ENCODE results near the gene MYCBPAP. TPM values are rescaled to one million over a fixed set of nuclear protein-coding genes. Genes with fewer than 3 reads are reported as not detected.

The MYCBPAP gene
- polyA plus RNA-seq, 3 donors: not detected

DNA sequence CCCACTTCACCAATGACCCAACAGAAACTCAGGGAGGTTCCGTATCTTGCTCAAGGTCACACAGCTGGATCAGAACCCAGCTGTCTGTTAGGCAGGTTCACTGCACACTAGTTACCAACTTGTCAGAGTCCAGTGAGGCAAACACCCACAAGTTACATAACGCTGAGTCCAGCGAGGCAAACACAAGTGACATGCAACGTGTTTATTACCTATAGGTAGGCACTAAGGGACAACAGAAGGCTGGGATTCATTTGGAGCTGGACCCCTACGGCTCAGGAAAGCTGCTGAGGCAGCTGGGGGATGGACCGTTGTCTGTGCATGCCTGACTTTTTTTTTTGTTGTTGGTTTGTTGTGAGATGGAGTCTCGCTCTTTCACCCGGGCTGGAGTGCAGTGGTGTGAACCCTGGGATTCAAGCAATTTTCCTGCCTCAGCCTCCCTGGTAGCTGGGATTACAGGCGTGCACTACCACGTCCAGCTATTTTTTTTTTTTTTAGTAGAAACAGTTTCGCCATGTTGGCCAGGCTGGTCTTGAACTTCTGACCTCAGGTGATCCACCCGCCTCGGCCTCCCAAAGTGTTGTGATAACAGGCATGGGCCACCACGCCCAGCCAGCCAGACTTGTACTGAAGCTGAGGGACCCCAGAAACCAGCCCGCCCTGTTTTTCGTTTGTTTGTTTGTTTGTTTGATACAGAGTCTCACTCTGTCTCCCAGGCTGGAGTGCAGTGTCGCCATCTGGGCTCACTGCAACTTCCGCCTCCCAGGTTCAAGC, 31.5 kb upstream of the MYCBPAP start:
- TF ChIP-seq, protein P1, sequence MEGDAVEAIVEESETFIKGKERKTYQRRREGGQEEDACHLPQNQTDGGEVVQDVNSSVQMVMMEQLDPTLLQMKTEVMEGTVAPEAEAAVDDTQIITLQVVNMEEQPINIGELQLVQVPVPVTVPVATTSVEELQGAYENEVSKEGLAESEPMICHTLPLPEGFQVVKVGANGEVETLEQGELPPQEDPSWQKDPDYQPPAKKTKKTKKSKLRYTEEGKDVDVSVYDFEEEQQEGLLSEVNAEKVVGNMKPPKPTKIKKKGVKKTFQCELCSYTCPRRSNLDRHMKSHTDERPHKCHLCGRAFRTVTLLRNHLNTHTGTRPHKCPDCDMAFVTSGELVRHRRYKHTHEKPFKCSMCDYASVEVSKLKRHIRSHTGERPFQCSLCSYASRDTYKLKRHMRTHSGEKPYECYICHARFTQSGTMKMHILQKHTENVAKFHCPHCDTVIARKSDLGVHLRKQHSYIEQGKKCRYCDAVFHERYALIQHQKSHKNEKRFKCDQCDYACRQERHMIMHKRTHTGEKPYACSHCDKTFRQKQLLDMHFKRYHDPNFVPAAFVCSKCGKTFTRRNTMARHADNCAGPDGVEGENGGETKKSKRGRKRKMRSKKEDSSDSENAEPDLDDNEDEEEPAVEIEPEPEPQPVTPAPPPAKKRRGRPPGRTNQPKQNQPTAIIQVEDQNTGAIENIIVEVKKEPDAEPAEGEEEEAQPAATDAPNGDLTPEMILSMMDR (IDR thresholded peaks at IDR 0.05): no peak
- H3K4me3 ChIP-seq (replicated peaks in 1 of 3; ENCODE audit: low read depth in 2 of 3, low read length in 3 of 3): no peak overlapping the region
- no peak for DNase-seq
- H3K9me3 Mint-ChIP-seq: peaks cover 0 to 6% (median 0%) of the 10 kb centered on the region in 7 donors
- H3K9me3 ChIP-seq (replicated peaks in 1 of 2; ENCODE audit: control insufficient read depth in 1 of 2, insufficient read depth in 1 of 2, low read length in 2 of 2): no peaks in the 10 kb centered on the region
- H3K27me3 ChIP-seq (ENCODE audit: control insufficient read depth in 2 of 2, insufficient read depth in 2 of 2, low read length in 2 of 2): peaks cover 0 to 6% of the 10 kb centered on the region in 2 donors
- 92% methylated on average over 18 of the region's 18 CpGs for WGBS (ENCODE audit: insufficient coverage)
- intact Hi-C loops (cut with micrococcal nuclease): no loop called here
- H3K27me3 Mint-ChIP-seq (ENCODE audit: low read depth in 3 of 3): peaks cover 1 to 25% (median 22%) of the 10 kb centered on the region in 3 donors
- no peak overlapping the region for H2AFZ ChIP-seq (ENCODE audit: insufficient read depth, low read depth, low read length, poor library complexity, severe bottlenecking)
- H3K4me3 Mint-ChIP-seq: peak overlapping the region in 1 of 2 donors; percentile 74
- H3K36me3 ChIP-seq (replicated peaks in 1 of 2; ENCODE audit: control insufficient read depth in 1 of 2, insufficient read depth in 2 of 2, low read length in 2 of 2): no peaks in the 10 kb centered on the region
- no peak overlapping the region for H3K9ac ChIP-seq (ENCODE audit: insufficient read depth, low read length, poor library complexity, severe bottlenecking)
- H3K4me1 ChIP-seq (ENCODE audit: control insufficient read depth in 1 of 2, insufficient read depth in 2 of 2, low read length in 2 of 2): peaks cover 31 to 39% of the 10 kb centered on the region in 2 donors
- peaks cover 3 to 14% of the 10 kb centered on the region in 2 donors for H3K36me3 Mint-ChIP-seq
- peaks cover 26% of the 10 kb centered on the region for H3K4me1 Mint-ChIP-seq
- H4K20me1 ChIP-seq (ENCODE audit: insufficient read depth, low read length): peaks cover 13% of the 10 kb centered on the region
- no peak overlapping the region for H3K4me2 ChIP-seq (replicated peaks; ENCODE audit: extremely low read depth, low read length, poor library complexity, severe bottlenecking)
- H3K27ac Mint-ChIP-seq: peak overlapping the region in 1 of 7 donors; percentile 59
- H3K79me2 ChIP-seq (ENCODE audit: insufficient read depth, low read length): peaks cover 10% of the 10 kb centered on the region
- no peak overlapping the region for H3K27ac ChIP-seq (ENCODE audit: low read depth in 1 of 2, low read length in 2 of 2)

DNA sequence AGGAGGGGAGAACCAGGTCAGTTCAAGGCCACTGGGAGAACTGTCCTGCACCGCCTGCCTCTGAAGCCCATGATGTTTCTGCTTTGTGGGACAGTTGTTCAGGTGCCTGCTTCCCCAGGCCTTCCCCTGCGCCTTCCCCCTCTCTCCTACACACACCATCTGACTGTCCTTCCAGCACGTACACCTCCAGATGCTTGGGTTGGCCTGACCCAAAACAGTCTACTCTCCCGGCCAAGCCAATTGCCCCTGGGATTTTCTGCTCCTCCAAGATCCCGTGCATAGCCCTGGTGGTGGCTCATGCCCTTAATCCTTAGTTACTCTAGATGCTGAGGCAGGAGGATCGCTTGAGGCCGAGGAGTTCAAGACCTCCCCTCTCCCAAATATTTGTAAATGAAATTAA, 30.3 kb upstream of the MYCBPAP start:
- H3K79me2 ChIP-seq (ENCODE audit: insufficient read depth, low read length): peaks cover 10% of the 10 kb centered on the region
- peaks cover 0 to 20% (median 19%) of the 10 kb centered on the region in 3 donors for H3K27me3 Mint-ChIP-seq (ENCODE audit: low read depth in 3 of 3)
- peaks cover 21% of the 10 kb centered on the region for H4K20me1 ChIP-seq (ENCODE audit: insufficient read depth, low read length)
- peak overlapping the region; percentile 96 for H2AFZ ChIP-seq (ENCODE audit: insufficient read depth, low read depth, low read length, poor library complexity, severe bottlenecking)
- H3K9me3 Mint-ChIP-seq: peaks cover 0 to 6% (median 0%) of the 10 kb centered on the region in 7 donors
- peak overlapping the region; percentile 92 for H3K4me2 ChIP-seq (replicated peaks; ENCODE audit: extremely low read depth, low read length, poor library complexity, severe bottlenecking)
- intact Hi-C loops (cut with micrococcal nuclease): no loop called here
- DNase-seq: no peak
- peak overlapping the region in 1 of 3 experiments; percentile 96 for H3K4me3 ChIP-seq (replicated peaks in 1 of 3; ENCODE audit: low read depth in 2 of 3, low read length in 3 of 3)
- H3K36me3 ChIP-seq (replicated peaks in 1 of 2; ENCODE audit: control insufficient read depth in 1 of 2, insufficient read depth in 2 of 2, low read length in 2 of 2): peaks cover 0 to 3% of the 10 kb centered on the region in 2 donors
- H3K36me3 Mint-ChIP-seq: peaks cover 10 to 15% of the 10 kb centered on the region in 2 donors
- peak overlapping the region; percentile 74 for H3K9ac ChIP-seq (ENCODE audit: insufficient read depth, low read length, poor library complexity, severe bottlenecking)
- WGBS (ENCODE audit: insufficient coverage): 93% methylated on average over 3 of the region's 7 CpGs
- peak overlapping the region; percentile 51 to 77 for H3K27ac ChIP-seq (ENCODE audit: low read depth in 1 of 2, low read length in 2 of 2)
- H3K27me3 ChIP-seq (ENCODE audit: control insufficient read depth in 2 of 2, insufficient read depth in 2 of 2, low read length in 2 of 2): peaks cover 0 to 6% of the 10 kb centered on the region in 2 donors
- H3K4me1 ChIP-seq (ENCODE audit: control insufficient read depth in 1 of 2, insufficient read depth in 2 of 2, low read length in 2 of 2): peaks cover 33 to 48% of the 10 kb centered on the region in 2 donors
- peak overlapping the region in 5 of 7 donors; percentile 59 to 89 (median 81) for H3K27ac Mint-ChIP-seq
- H3K4me3 Mint-ChIP-seq: peak overlapping the region; percentile 74 to 83
- no peaks in the 10 kb centered on the region for H3K9me3 ChIP-seq (replicated peaks in 1 of 2; ENCODE audit: control insufficient read depth in 1 of 2, insufficient read depth in 1 of 2, low read length in 2 of 2)
- TF ChIP-seq, protein P1 (IDR thresholded peaks at IDR 0.05): no peak
- H3K4me1 Mint-ChIP-seq: peaks cover 33% of the 10 kb centered on the region
